ENCODE measurements around the gene MTHFD1.

Gene MTHFD1

GRCh38 chr14:64442300-64442988, 54.3 kb downstream of the MTHFD1 start:
- no peak for DNase-seq (ENCODE audit: low read depth in 1 of 2, low spot score in 1 of 2)
- no peak for TF ChIP-seq JUND (IDR thresholded peaks at IDR 0.05; ENCODE audit: low read depth)

DNA sequence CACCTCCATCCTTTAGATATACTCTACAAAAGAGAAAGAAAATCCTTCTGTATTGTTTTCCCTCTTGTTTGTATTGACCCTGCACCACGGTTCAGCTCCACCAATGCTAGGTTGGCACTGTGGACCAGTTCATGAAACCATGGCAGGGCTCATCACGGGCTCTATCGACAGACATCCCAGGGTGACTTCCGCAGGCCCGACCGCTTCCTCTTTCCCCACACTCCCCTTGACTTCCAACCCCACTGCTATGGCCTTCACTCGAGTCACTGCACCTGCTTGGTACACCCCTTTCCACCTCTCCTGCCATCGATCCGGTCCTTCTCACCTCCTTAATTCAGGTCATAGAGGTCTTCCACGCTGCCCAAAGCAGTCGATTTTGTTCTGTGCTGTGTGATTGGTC, 56.0 kb downstream of the MTHFD1 start:
- TF ChIP-seq JUND (IDR thresholded peaks at IDR 0.05; ENCODE audit: low read depth), result no peak
- in situ Hi-C loops (cut with HindIII; ENCODE audit: low pct_unique_long_range_greater_than_20kb, low sequenced_read_pairs), result no loop called here
- DNase-seq (ENCODE audit: low read depth in 1 of 2, low spot score in 1 of 2), result no peak

More at GRCh38 chr14:64442300-64442988, 54.3 kb downstream of the MTHFD1 start:
- in situ Hi-C loops (cut with HindIII; ENCODE audit: low pct_unique_long_range_greater_than_20kb, low sequenced_read_pairs), result no loop called here

- in situ Hi-C loops (cut with HindIII; ENCODE audit: low pct_unique_long_range_greater_than_20kb, low sequenced_read_pairs), result no loop called here
- no peak for TF ChIP-seq JUND (IDR thresholded peaks at IDR 0.05; ENCODE audit: low read depth)
- no peak for DNase-seq (ENCODE audit: low read depth in 1 of 2, low spot score in 1 of 2)
These were observed 57.1 kb downstream of the MTHFD1 start for GRCh38 chr14:64444984-64445845.

- in situ Hi-C loops (cut with HindIII; ENCODE audit: low pct_unique_long_range_greater_than_20kb, low sequenced_read_pairs), result no loop called here
- no peak for DNase-seq (ENCODE audit: low read depth in 1 of 2, low spot score in 1 of 2)
- TF ChIP-seq JUND (IDR thresholded peaks at IDR 0.05; ENCODE audit: low read depth), result no peak
These were observed 59.9 kb downstream of the MTHFD1 start for GRCh38 chr14:64447876-64448670.

- in situ Hi-C loops (cut with HindIII; ENCODE audit: low pct_unique_long_range_greater_than_20kb, low sequenced_read_pairs), result no loop called here
- no peak for TF ChIP-seq JUND (IDR thresholded peaks at IDR 0.05; ENCODE audit: low read depth)
- no peak for DNase-seq (ENCODE audit: low read depth in 1 of 2, low spot score in 1 of 2)
These were observed 62.1 kb downstream of the MTHFD1 start for GRCh38 chr14:64450255-64450654.

DNA sequence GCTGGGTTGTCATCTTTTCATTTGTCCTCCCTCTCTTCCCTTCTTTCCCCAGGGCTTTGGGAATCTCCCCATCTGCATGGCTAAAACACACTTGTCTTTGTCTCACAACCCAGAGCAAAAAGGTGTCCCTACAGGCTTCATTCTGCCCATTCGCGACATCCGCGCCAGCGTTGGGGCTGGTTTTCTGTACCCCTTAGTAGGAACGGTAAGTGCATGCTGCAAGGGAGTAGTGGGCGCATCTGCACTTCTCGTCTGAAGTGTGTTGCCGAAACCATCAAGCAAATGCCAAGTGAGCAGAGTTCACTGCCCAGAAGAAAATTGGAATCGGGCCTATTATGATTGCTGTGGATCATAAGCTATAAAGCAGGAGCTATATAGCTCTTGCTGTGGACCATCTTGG, 66.5 kb downstream of the MTHFD1 start:
- in situ Hi-C loops (cut with HindIII; ENCODE audit: low pct_unique_long_range_greater_than_20kb, low sequenced_read_pairs), result no loop called here
- no peak for TF ChIP-seq JUND (IDR thresholded peaks at IDR 0.05; ENCODE audit: low read depth)
- DNase-seq (ENCODE audit: low read depth in 1 of 2, low spot score in 1 of 2), result no peak

- no peak for TF ChIP-seq JUND (IDR thresholded peaks at IDR 0.05; ENCODE audit: low read depth)
- DNase-seq (ENCODE audit: low read depth in 1 of 2, low spot score in 1 of 2), result peak in 1 of 2 experiments; percentile 24
- in situ Hi-C loops (cut with HindIII; ENCODE audit: low pct_unique_long_range_greater_than_20kb, low sequenced_read_pairs), result no loop called here
These were observed 71.4 kb downstream of the MTHFD1 start for GRCh38 chr14:64459405-64460136.

- DNase-seq (ENCODE audit: low read depth in 1 of 2, low spot score in 1 of 2), result no peak
- in situ Hi-C loops (cut with HindIII; ENCODE audit: low pct_unique_long_range_greater_than_20kb, low sequenced_read_pairs), result no loop called here
- TF ChIP-seq JUND (IDR thresholded peaks at IDR 0.05; ENCODE audit: low read depth), result no peak
These were observed 73.1 kb downstream of the MTHFD1 start for GRCh38 chr14:64461221-64461620.

DNA sequence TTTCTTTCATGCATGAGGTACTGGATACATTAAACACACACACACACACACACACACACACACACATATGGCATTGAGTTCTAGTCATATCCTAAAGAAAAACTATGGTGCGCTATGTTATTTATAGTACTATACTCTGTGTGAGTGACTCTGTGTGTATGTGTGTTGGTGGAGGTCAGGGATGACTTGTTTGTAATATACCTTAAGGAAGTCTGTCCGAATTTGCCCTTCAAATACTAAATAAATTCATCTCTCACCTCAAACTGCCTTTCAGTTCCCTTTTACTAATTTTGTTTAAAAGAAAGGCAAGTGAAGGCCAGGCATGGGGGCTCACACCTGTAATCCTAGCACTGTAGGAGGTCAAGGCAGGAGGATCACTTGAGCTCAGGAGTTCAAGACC, 75.0 kb downstream of the MTHFD1 start:
- DNase-seq (ENCODE audit: low read depth in 1 of 2, low spot score in 1 of 2), result no peak
- in situ Hi-C loops (cut with HindIII; ENCODE audit: low pct_unique_long_range_greater_than_20kb, low sequenced_read_pairs), result no loop called here

DNA sequence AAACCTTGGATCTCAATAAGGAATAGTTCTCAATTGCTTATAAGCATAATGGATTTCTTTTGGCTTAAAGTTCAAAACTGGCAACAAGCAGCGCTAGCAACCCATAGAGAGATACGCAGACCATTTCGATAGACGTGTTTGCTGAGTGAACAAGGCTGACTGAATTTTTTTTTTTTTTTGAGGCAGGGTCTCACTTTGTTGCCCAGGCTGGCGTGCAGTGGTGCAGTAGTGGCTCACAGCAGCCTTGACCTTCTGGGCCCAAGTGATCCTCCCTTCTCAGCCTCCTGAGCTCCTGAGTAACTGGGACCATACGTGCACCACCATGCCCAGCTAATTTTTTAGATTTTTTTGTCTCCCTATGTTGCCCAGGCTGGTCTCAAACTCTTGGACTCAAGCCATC, 75.7 kb downstream of the MTHFD1 start:
- no peak for DNase-seq (ENCODE audit: low read depth in 1 of 2, low spot score in 1 of 2)
- in situ Hi-C loops (cut with HindIII; ENCODE audit: low pct_unique_long_range_greater_than_20kb, low sequenced_read_pairs), result no loop called here
- TF ChIP-seq JUND (IDR thresholded peaks at IDR 0.05; ENCODE audit: low read depth), result no peak

More for the DNA sequence above, 75.0 kb downstream of the MTHFD1 start:
- TF ChIP-seq JUND (IDR thresholded peaks at IDR 0.05; ENCODE audit: low read depth), result no peak

DNA sequence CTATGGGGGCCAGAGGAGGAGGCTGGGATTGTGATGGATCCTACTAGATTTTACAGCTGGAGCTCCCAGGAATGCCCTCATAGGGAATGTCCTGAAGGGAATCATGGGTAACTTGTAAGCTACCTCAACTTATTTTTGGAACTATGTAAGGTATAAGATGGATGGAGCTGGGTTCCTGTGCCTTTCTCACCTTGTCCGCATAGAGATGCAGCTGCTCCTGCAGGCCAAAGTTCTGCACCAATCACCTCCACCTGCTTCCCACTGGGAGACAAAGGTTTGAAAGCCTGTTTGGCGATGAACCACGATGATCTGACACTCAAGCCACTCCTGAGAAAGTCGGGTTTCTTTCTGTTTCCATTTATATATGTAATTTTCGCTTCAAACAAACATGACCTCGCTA, 76.5 kb downstream of the MTHFD1 start:
- TF ChIP-seq JUND (IDR thresholded peaks at IDR 0.05; ENCODE audit: low read depth), result no peak
- peak in 1 of 2 experiments; percentile 29 for DNase-seq (ENCODE audit: low read depth in 1 of 2, low spot score in 1 of 2)
- in situ Hi-C loops (cut with HindIII; ENCODE audit: low pct_unique_long_range_greater_than_20kb, low sequenced_read_pairs), result no loop called here
